RPMI7951 (cell line): ENCODE data around the gene BCL6B. TPM values are rescaled to one million over a fixed set of nuclear protein-coding genes. Genes with fewer than 3 reads are reported as not detected.
A peak's percentile ranks its signal among the peaks of the same experiment; 100 is the strongest.

Source experiments
- DNase-seq: peaks from one replicate; pipeline ENCODE4 v3.0.0-alpha.2; 2012; ENCODE audit warnings: low read depth
- total RNA-seq: library from RNA; depleted of rRNA; stranded (reverse); fragments of >200 nt; shearing (Covaris generic); gene quantifications from 2 replicates; pipeline ENCODE4 v1.2.3, GENCODE V29; 2014

Gene BCL6B
- total RNA-seq, 1 experiment from 2014 or later: not detected

- no peak for DNase-seq
Measured at GRCh38 chr17:7007143-7007542, 15.7 kb upstream of the BCL6B start.

DNA sequence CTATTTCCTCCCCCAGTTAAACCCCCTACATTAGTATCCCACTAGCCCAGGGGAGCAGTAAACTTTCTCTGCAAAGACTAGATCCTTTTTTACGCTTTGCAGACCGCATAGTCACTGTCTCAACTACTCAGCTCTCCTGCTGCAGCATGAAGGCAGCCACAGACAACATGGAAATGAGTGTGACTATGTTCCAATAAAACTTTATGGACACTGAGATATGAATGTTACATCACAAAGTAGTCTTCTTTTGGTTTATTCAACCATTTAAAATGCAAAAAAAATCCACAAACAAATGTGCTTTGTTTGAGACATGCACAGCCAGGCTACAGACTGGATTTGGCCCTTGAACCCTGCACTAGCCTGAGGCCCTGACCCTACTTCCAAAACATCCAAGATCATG is 12.3 kb upstream of the BCL6B start:
- no peak for DNase-seq

GRCh38 chr17:7011415-7011814 is 11.4 kb upstream of the BCL6B start:
- DNase-seq: no peak

- DNase-seq: no peak
Measured at GRCh38 chr17:7011942-7012254, 11.0 kb upstream of the BCL6B start.

- DNase-seq: peak; percentile 95
Measured at GRCh38 chr17:7014261-7014994, 8.4 kb upstream of the BCL6B start.

GRCh38 chr17:7014995-7015958 is 7.6 kb upstream of the BCL6B start:
- DNase-seq: peak; percentile 73

GRCh38 chr17:7016418-7016817 is 6.4 kb upstream of the BCL6B start:
- no peak for DNase-seq

DNA sequence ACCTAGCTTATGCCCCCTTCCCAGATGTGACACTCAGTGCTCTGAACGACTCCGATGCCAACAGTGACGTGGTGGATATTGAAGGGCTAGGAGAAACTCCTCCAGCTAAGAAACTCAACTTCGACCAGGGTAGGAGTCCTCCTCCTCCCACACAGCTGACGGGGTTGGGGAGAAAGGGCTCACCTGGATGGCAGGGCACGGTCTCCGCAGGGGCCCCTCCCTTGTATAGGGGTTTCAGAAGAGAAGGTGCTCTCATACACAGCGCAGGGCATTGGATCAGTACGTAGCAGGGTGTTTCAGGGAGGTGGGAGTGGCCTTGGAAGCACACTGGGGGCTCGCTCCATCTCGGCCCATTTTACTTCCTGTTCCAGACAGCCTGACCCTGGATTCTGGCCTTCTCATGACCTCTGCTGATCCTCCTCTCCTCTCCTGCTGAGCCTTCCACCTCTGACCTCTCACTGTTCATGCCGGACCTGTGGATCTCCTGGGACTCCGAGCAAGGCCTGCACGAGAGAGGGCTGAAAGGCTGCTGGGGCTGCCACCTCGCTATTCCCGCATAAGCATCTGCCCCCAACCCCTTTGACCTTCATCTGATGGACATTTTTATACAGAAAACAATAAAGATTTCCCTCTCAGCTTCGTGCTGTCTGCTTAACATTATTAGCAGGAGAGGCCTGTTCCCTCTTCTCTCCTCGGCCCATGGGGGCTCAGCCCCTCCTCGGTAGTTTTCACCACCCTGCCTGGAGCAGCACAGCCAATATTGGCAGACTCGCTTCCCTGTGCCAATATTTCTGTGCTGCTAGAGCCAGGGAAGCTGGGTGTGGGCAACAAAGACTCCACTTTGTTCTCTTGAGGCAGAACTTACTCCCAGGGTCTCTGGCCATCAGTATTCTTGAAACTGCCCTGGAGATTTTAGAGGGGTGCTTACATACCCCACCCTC is 5.7 kb upstream of the BCL6B start:
- DNase-seq: no peak

DNA sequence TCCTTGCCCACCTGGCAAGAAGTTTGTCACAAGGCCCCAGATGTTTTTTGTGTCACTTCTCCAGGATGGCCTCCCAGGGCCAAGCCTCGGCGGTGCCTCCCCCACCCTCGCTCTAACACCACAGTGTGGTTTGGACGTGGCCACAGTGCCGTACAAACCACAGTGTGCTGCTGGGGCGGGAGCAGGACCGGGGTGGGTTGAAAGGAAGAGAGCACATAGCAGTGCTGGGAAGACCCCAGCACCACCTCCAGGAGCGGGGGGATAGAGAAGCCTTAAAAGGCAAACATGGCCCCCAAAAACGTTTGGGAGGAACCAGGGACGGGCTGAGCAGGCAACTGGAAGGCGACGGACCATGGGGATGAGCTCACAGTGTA is 5.0 kb upstream of the BCL6B start:
- no peak for DNase-seq

GRCh38 chr17:7018331-7018964 is 4.4 kb upstream of the BCL6B start:
- no peak for DNase-seq

GRCh38 chr17:7019367-7019766 is 3.5 kb upstream of the BCL6B start:
- no peak for DNase-seq

DNA sequence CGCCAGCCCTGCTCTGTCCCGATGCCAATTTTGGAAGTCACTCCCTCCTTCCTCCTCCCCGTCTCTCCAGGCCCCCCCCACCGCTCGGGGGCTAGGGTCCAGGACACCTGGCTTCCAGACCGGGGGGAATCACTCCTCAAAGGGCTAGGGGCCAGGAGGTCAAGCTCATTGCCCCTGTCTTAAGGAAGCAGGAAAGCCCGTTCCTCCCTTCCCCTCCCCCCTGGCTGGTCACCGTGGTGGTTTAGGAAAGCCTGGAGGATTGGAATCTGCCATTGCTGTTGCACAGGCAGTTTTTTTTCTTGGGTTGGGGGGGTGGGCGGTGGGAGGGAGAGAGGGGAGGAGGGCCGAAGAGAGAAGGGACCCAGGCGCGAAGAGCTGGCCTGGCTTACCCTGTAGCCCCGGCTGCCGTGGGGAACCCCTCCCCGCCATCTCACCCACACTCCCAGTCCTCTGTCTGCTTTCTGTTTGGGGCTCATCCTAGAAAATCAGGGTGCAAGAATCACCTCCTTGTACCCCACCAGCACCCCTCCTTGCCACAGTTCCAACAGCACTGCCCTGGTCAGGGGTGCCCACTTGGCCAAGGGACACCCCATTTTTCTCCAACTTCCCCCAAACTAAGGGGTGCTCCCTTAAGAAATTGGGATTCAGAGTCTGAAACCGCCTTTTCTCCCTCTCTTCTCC is 2.9 kb upstream of the BCL6B start:
- DNase-seq: peak; percentile 41

GRCh38 chr17:7020894-7021664 is 1.8 kb upstream of the BCL6B start:
- DNase-seq: no peak

GRCh38 chr17:7021993-7022778 is 664 bp upstream of the BCL6B start:
- DNase-seq: peak; percentile 58

DNA sequence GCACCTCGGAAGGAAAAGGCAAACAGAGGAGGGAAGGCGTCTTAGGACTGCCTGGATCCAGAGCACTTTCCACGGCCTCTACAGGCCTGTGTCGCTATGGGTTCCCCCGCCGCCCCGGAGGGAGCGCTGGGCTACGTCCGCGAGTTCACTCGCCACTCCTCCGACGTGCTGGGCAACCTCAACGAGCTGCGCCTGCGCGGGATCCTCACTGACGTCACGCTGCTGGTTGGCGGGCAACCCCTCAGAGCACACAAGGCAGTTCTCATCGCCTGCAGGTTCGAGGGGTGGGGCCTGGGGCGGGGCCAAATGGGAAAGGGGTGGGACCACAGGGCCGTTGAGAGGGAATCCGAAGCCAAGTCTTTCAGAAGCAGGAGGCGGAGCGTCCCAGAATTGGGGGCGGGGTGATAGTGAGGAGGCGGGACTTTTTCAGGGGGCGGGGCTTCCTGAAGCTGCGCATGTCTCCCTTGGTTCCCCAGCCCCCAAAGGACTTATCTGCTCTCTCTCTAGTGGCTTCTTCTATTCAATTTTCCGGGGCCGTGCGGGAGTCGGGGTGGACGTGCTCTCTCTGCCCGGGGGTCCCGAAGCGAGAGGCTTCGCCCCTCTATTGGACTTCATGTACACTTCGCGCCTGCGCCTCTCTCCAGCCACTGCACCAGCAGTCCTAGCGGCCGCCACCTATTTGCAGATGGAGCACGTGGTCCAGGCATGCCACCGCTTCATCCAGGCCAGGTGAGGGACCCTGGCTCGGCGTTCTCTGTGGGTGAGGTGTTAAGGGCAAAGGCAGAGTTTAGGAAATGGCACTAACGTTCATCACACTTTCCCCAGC is 939 bp downstream of the BCL6B start:
- peak; percentile 75 for DNase-seq

DNA sequence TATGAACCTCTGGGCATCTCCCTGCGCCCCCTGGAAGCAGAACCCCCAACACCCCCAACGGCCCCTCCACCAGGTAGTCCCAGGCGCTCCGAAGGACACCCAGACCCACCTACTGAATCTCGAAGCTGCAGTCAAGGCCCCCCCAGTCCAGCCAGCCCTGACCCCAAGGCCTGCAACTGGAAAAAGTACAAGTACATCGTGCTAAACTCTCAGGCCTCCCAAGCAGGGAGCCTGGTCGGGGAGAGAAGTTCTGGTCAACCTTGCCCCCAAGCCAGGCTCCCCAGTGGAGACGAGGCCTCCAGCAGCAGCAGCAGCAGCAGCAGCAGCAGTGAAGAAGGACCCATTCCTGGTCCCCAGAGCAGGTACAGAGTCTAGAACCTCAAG is 1.5 kb downstream of the BCL6B start:
- DNase-seq: no peak

DNA sequence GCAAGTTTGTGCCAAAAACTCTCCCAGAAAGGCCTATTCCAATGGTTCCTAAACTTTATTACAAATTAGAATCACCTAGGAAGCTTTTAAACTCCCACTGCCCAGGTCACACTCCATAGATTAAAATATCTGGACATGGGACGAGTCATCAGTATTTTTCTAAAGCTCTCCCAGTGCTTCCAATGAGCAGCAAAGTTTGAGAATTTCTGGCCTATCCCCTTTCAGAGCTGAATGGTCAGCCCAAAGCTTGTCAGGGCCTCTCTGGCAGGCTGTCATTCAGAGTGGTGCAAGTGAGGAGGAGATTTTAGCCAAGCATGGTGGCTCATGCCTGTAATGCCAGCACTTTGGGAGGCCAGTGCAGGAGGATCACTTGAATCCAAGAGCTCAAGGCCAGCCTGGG is 2.4 kb downstream of the BCL6B start:
- DNase-seq: no peak

GRCh38 chr17:7026471-7027115 is 3.7 kb downstream of the BCL6B start:
- no peak for DNase-seq
